Cortex of kidney (tissue), 1 donor: ENCODE data around the gene BCAS4.

ENCODE experiments used
- DNase-seq: peaks from one replicate; lab custom pipeline; 2025; lab: John Stamatoyannopoulos, UW

BCAS4 gene

GRCh38 chr20:50823319-50823718 lies 28.5 kb downstream of the BCAS4 start:
- no peak for DNase-seq

GRCh38 chr20:50824137-50824536 lies 29.3 kb downstream of the BCAS4 start:
- DNase-seq: no peak

- no peak for DNase-seq
These were observed 31.3 kb downstream of the BCAS4 start for GRCh38 chr20:50826121-50826520.

GRCh38 chr20:50828363-50829136 lies 33.7 kb downstream of the BCAS4 start:
- no peak for DNase-seq

- DNase-seq: no peak
These were observed 36.8 kb downstream of the BCAS4 start for GRCh38 chr20:50831622-50832021.

- no peak for DNase-seq
These were observed 39.7 kb downstream of the BCAS4 start for GRCh38 chr20:50834599-50835005.

GRCh38 chr20:50837532-50838321 lies 42.9 kb downstream of the BCAS4 start:
- DNase-seq: no peak

GRCh38 chr20:50838322-50838625 lies 43.4 kb downstream of the BCAS4 start:
- no peak for DNase-seq

GRCh38 chr20:50838707-50839385 lies 44.0 kb downstream of the BCAS4 start:
- no peak for DNase-seq

- no peak for DNase-seq
These were observed 48.0 kb downstream of the BCAS4 start for GRCh38 chr20:50842821-50843220.

GRCh38 chr20:50843331-50844276 lies 48.7 kb downstream of the BCAS4 start:
- no peak for DNase-seq

GRCh38 chr20:50844430-50845100 lies 49.7 kb downstream of the BCAS4 start:
- no peak for DNase-seq

- DNase-seq: no peak
These were observed 50.8 kb downstream of the BCAS4 start for GRCh38 chr20:50845566-50846215.

GRCh38 chr20:50848341-50848808 lies 53.5 kb downstream of the BCAS4 start:
- DNase-seq: no peak

- DNase-seq: no peak
These were observed 54.2 kb downstream of the BCAS4 start for GRCh38 chr20:50848846-50849673.

- no peak for DNase-seq
These were observed 55.9 kb downstream of the BCAS4 start for GRCh38 chr20:50850721-50851286.

- no peak for DNase-seq
These were observed 57.2 kb downstream of the BCAS4 start for GRCh38 chr20:50852085-50852484.

- DNase-seq: no peak
These were observed 59.8 kb downstream of the BCAS4 start for GRCh38 chr20:50854506-50855249.
